ENCODE data around the gene SPATA6L.
A peak's percentile ranks its signal among the peaks of the same experiment; 100 is the strongest.

Gene SPATA6L

GRCh38 chr9:4691795-4692194 lies 25.5 kb upstream of the SPATA6L start:
- H3K36me3 ChIP-seq (ENCODE audit: insufficient read depth, low read length) = peaks cover 47% of the 10 kb centered on the region
- H3K4me3 ChIP-seq (ENCODE audit: low read length) = no peak overlapping the region
- WGBS = 100% methylated on average over 1 of the region's 3 CpGs

DNA sequence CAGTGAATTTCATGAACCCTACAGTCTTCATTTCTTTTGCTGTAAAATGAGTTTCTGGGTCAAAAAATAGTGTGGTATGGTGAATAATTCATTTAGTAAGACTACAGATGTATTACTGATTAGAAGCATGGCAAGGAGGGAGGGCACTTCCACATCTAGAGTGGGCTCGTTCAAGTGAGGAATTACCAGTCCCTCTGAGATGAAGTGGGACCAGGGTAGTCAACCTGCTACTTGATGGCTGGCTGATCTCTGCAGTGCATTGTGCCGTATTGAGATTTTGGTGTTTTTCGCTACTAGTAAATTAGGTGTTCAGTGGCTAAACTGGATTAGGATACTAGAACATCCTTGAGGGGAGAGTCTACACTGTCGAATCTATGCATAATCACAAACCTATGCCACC lies 23.9 kb upstream of the SPATA6L start:
- 97% methylated on average over 3 of the region's 4 CpGs for WGBS

More at GRCh38 chr9:4691795-4692194, 25.5 kb upstream of the SPATA6L start:
- no peak overlapping the region for H3K9ac ChIP-seq (ENCODE audit: low read depth, low read length)
- no peaks in the 10 kb centered on the region for H3K27me3 ChIP-seq (ENCODE audit: insufficient read depth, low read length)
- H3K9me3 ChIP-seq (ENCODE audit: insufficient read depth, low read depth, low read length) = no peaks in the 10 kb centered on the region
- no peaks in the 10 kb centered on the region for H3K4me1 ChIP-seq (ENCODE audit: insufficient read depth, low read length)
- H3K27ac ChIP-seq (ENCODE audit: low read depth, low read length) = no peak overlapping the region

GRCh38 chr9:4689687-4690104 lies 23.4 kb upstream of the SPATA6L start:
- Histone ChIP-seq H3K4me1 (ENCODE audit: insufficient read depth, low read length) (no peaks in the 10 kb centered on the region), H3K9ac (ENCODE audit: low read depth, low read length) (no peak overlapping the region), H3K4me3 (ENCODE audit: low read length) (no peak overlapping the region), H3K36me3 (ENCODE audit: insufficient read depth, low read length) (peaks cover 65% of the 10 kb centered on the region), H3K27ac (ENCODE audit: low read depth, low read length) (no peak overlapping the region), H3K27me3 (ENCODE audit: insufficient read depth, low read length) (no peaks in the 10 kb centered on the region), H3K9me3 (ENCODE audit: insufficient read depth, low read depth, low read length) (no peaks in the 10 kb centered on the region)
- 94% methylated on average over 1 of the region's 1 CpG for WGBS

More for the DNA sequence above, 23.9 kb upstream of the SPATA6L start:
- Histone ChIP-seq H3K9me3 (ENCODE audit: insufficient read depth, low read depth, low read length) (no peaks in the 10 kb centered on the region), H3K4me1 (ENCODE audit: insufficient read depth, low read length) (no peaks in the 10 kb centered on the region), H3K9ac (ENCODE audit: low read depth, low read length) (no peak overlapping the region), H3K4me3 (ENCODE audit: low read length) (no peak overlapping the region), H3K27me3 (ENCODE audit: insufficient read depth, low read length) (no peaks in the 10 kb centered on the region), H3K27ac (ENCODE audit: low read depth, low read length) (no peak overlapping the region), H3K36me3 (ENCODE audit: insufficient read depth, low read length) (peaks cover 60% of the 10 kb centered on the region)

- no peaks in the 10 kb centered on the region for H3K27me3 ChIP-seq (ENCODE audit: insufficient read depth, low read length)
- WGBS = 90% methylated on average over 2 of the region's 2 CpGs
Observed at GRCh38 chr9:4689021-4689420, 22.7 kb upstream of the SPATA6L start.

GRCh38 chr9:4686584-4686983 lies 20.3 kb upstream of the SPATA6L start:
- Histone ChIP-seq H3K27ac (ENCODE audit: low read depth, low read length) (no peak overlapping the region), H3K4me3 (ENCODE audit: low read length) (no peak overlapping the region), H3K4me1 (ENCODE audit: insufficient read depth, low read length) (no peaks in the 10 kb centered on the region), H3K27me3 (ENCODE audit: insufficient read depth, low read length) (no peaks in the 10 kb centered on the region), H3K9me3 (ENCODE audit: insufficient read depth, low read depth, low read length) (no peaks in the 10 kb centered on the region), H3K36me3 (ENCODE audit: insufficient read depth, low read length) (peaks cover 63% of the 10 kb centered on the region), H3K9ac (ENCODE audit: low read depth, low read length) (no peak overlapping the region)
- 100% methylated on average over 1 of the region's 1 CpG for whole genome bisulfite sequencing

More at GRCh38 chr9:4689021-4689420, 22.7 kb upstream of the SPATA6L start:
- H3K9ac ChIP-seq (ENCODE audit: low read depth, low read length) = no peak overlapping the region
- H3K9me3 ChIP-seq (ENCODE audit: insufficient read depth, low read depth, low read length) = no peaks in the 10 kb centered on the region
- no peaks in the 10 kb centered on the region for H3K4me1 ChIP-seq (ENCODE audit: insufficient read depth, low read length)
- H3K27ac ChIP-seq (ENCODE audit: low read depth, low read length) = no peak overlapping the region
- no peak overlapping the region for H3K4me3 ChIP-seq (ENCODE audit: low read length)
- peaks cover 64% of the 10 kb centered on the region for H3K36me3 ChIP-seq (ENCODE audit: insufficient read depth, low read length)

DNA sequence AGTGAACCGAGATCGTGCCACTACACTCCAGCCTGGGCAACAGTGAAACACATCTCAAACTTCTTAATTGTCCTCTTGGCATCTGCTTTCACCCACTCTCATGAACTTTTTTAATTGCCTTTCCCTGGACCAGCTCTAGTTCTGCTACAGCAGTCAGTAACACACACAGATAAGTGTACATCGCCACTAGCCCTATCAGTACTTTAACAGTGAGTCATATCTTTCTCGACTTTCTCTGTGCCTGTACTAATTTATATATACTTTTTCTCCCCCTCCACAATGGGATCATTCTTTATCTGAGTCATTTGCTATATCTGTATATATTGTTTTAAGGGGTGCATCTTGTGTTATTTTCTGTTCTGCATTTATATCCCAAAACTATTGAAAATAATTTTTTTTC lies 19.8 kb upstream of the SPATA6L start:
- Histone ChIP-seq H3K4me3 (ENCODE audit: low read length) (no peak overlapping the region), H3K27ac (ENCODE audit: low read depth, low read length) (no peak overlapping the region), H3K36me3 (ENCODE audit: insufficient read depth, low read length) (peaks cover 59% of the 10 kb centered on the region), H3K4me1 (ENCODE audit: insufficient read depth, low read length) (0 out of 2 replicates have a peak, but pooled peaks cover under 1% of the 10 kb centered on the region), H3K27me3 (ENCODE audit: insufficient read depth, low read length) (no peaks in the 10 kb centered on the region), H3K9ac (ENCODE audit: low read depth, low read length) (no peak overlapping the region), H3K9me3 (ENCODE audit: insufficient read depth, low read depth, low read length) (no peaks in the 10 kb centered on the region)
- 96% methylated on average over 4 of the region's 4 CpGs for WGBS

GRCh38 chr9:4684820-4685219 lies 18.5 kb upstream of the SPATA6L start:
- 92% methylated on average over 4 of the region's 4 CpGs for WGBS
- Histone ChIP-seq H3K27me3 (ENCODE audit: insufficient read depth, low read length) (no peaks in the 10 kb centered on the region), H3K9me3 (ENCODE audit: insufficient read depth, low read depth, low read length) (no peaks in the 10 kb centered on the region), H3K9ac (ENCODE audit: low read depth, low read length) (no peak overlapping the region), H3K36me3 (ENCODE audit: insufficient read depth, low read length) (peaks cover 46% of the 10 kb centered on the region), H3K4me1 (ENCODE audit: insufficient read depth, low read length) (peaks cover 8% of the 10 kb centered on the region; the same call in 1 of the 2 replicates), H3K27ac (ENCODE audit: low read depth, low read length) (no peak overlapping the region), H3K4me3 (ENCODE audit: low read length) (no peak overlapping the region)

GRCh38 chr9:4680750-4681149 lies 14.5 kb upstream of the SPATA6L start:
- Histone ChIP-seq H3K4me1 (ENCODE audit: insufficient read depth, low read length) (peaks cover 23% of the 10 kb centered on the region), H3K4me3 (ENCODE audit: low read length) (peak overlapping the region; percentile 66), H3K9me3 (ENCODE audit: insufficient read depth, low read depth, low read length) (no peaks in the 10 kb centered on the region), H3K27ac (ENCODE audit: low read depth, low read length) (no peak overlapping the region), H3K27me3 (ENCODE audit: insufficient read depth, low read length) (no peaks in the 10 kb centered on the region), H3K36me3 (ENCODE audit: insufficient read depth, low read length) (peaks cover 12% of the 10 kb centered on the region), H3K9ac (ENCODE audit: low read depth, low read length) (peak overlapping the region; percentile 80; the same call in 1 of the 2 replicates)
- WGBS = 80% methylated on average over 2 of the region's 2 CpGs

DNA sequence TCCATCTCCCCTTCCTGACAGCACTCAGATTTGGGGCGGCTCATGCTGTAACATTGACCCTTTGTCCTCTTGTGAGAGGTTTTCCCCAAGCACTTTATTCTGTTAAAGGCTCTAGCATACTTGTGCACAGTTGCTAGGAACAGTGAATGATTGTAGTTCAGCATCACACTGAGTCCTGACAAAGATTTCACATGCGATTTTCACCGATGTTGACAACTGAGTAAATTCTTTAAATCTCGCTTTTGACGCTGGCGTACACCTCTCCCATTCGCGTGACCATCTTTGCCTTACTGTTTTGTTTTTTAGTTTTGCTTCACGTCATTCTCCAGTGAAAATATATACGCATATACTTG lies 13.9 kb upstream of the SPATA6L start:
- H3K36me3 ChIP-seq (ENCODE audit: insufficient read depth, low read length) = peaks cover 6% of the 10 kb centered on the region
- no peaks in the 10 kb centered on the region for H3K27me3 ChIP-seq (ENCODE audit: insufficient read depth, low read length)
- peaks cover 23% of the 10 kb centered on the region for H3K4me1 ChIP-seq (ENCODE audit: insufficient read depth, low read length)
- 4% methylated on average over 10 of the region's 10 CpGs for WGBS
- peak overlapping the region; percentile 80 for H3K9ac ChIP-seq (ENCODE audit: low read depth, low read length)
- peak overlapping the region; percentile 66 for H3K4me3 ChIP-seq (ENCODE audit: low read length)
- peak overlapping the region; percentile 91; the same call in 1 of the 2 replicates for H3K27ac ChIP-seq (ENCODE audit: low read depth, low read length)
- H3K9me3 ChIP-seq (ENCODE audit: insufficient read depth, low read depth, low read length) = no peaks in the 10 kb centered on the region

DNA sequence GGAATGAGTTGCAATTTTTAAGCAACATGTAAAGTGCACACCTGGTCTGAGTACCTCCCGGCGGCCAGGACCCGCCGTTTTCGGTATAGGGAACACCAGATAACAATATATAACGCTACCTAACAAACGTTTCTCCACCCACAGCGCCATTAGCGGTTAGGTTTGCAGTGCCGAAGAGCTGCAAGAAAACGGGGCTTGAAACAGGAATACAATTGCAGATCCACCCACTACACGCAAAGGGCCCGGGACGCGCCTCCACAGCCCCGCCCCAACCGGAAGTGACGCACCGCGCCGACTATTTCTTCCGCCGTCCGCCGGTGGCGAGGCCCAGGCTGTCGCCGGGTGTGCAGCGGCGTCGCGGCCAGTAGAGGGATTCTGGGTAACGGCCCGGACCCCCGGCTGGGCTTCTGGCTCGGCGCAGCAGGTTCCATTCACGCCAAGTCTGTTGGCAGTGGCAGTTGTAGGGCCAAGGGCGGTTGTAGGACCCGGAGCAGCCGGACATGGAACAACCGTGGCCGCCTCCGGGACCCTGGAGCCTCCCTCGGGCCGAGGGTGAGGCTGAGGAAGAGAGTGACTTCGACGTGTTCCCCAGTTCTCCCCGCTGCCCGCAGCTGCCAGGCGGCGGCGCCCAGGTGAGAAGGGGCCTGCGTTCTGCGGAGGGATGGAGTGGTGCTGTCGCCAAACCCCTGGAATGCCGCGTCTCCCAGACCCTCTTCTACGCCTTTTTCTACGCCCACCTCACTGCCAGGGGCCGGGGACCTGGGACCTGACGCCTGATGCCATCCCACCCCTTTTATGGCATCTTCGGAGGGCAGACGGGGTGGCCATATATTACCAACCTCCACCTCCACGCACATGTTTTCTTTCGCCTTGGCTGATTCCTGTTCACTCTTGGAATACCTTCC lies 13.2 kb upstream of the SPATA6L start, which contains the start of gene CDC37L1:
TSS of gene CDC37L1 (plus strand) at position 302 of the 905 bp plus-strand sequence. CDS start at position 501, 199 bp downstream.
- H3K9ac ChIP-seq (ENCODE audit: low read depth, low read length) = peak within 1 kb of the TSS; percentile 91

DNA sequence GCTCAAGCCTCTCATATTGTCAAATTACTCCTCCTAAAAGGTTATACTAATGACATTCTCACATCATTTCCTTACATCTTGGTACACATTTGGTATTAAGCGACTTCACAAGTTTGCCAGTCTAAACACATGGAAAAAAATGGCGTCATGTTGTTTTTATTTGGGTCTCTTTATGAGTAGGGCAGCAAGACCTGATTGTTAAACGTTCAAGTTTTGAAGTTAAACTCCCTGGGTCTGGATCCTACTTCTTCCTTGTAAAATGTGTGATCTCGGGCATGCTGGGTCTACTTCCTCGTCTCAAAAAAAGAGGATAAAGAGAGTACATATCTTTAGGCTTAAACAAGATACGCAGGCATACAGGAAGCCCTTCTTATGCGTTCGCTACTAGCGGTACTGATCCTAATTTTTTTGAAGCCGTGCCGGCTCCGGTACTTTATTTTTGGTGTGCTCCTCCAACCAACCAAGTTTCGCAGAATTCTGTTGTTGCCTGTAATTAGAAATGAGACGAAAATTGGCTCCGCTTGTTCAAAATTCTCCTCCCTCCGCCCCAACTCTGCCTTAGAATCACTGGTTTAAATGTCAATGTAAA lies 12.5 kb upstream of the SPATA6L start:
- no peaks in the 10 kb centered on the region for H3K36me3 ChIP-seq (ENCODE audit: insufficient read depth, low read length)
- H3K9me3 ChIP-seq (ENCODE audit: insufficient read depth, low read depth, low read length) = no peaks in the 10 kb centered on the region
- peak overlapping the region; percentile 96 for H3K27ac ChIP-seq (ENCODE audit: low read depth, low read length)
- H3K9ac ChIP-seq (ENCODE audit: low read depth, low read length) = peak overlapping the region; percentile 91
- H3K4me1 ChIP-seq (ENCODE audit: insufficient read depth, low read length) = peaks cover 23% of the 10 kb centered on the region
- H3K27me3 ChIP-seq (ENCODE audit: insufficient read depth, low read length) = no peaks in the 10 kb centered on the region
- 4% methylated on average over 16 of the region's 16 CpGs for WGBS
- H3K4me3 ChIP-seq (ENCODE audit: low read length) = peak overlapping the region; percentile 66

More for the DNA sequence above, 13.2 kb upstream of the SPATA6L start, which contains the start of gene CDC37L1:
- peak within 1 kb of the TSS; percentile 66 for H3K4me3 ChIP-seq (ENCODE audit: low read length)
- no peaks in the 10 kb centered on the region; the same call in 1 of the 2 replicates for H3K36me3 ChIP-seq (ENCODE audit: insufficient read depth, low read length)
- H3K9me3 ChIP-seq (ENCODE audit: insufficient read depth, low read depth, low read length) = no peaks in the 10 kb centered on the region
- WGBS = under 1% methylated on average over 66 of the region's 66 CpGs
- no peaks in the 10 kb centered on the region for H3K27me3 ChIP-seq (ENCODE audit: insufficient read depth, low read length)
- H3K27ac ChIP-seq (ENCODE audit: low read depth, low read length) = peak within 1 kb of the TSS; percentile 96
- peaks cover 23% of the 10 kb centered on the region for H3K4me1 ChIP-seq (ENCODE audit: insufficient read depth, low read length)
